Measurements from ENCODE around the gene PROZ.
A peak's percentile ranks its signal among the peaks of the same experiment; 100 is the strongest.

Gene PROZ

DNA sequence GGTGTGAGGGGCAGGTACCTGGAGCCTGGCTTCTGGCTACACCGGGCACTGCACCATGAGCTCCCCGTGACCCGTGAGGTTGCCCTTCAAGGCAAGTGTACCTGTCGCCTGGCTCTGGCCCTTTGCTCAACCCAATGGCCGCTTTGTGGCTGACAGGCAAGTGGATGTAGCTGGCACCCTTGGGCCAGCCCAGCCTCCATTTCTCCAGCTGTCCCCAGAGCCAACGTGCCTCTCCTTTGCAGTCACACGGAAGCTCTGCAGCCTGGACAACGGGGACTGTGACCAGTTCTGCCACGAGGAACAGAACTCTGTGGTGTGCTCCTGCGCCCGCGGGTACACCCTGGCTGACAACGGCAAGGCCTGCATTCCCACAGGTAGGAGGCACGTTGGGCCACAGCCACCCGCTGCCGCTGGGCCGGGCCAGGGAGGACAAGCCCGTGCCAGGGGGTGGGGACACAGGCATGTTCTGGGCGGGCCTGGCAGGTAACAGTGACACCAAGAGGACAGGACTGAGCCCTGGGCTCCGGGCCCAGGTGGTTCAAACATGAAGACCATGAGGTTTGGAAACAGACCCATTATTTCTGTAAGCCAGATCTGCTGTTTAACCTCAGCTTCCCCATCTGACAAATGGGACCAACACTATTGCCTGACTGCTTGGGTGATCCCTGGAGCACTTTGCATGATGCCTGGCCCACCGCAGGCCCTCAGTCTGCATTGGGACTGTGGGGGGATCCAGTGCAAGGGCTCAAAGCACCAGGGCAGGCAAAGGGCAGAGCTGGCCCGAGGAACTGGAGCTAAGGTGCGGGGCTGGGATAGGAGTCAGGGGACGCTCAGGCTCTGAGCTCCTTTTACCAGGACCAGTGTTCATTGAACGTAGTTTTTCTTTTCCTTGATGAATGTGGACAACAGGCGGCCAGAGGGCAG, 17.5 kb upstream of the PROZ start:
- no peak for DNase-seq (ENCODE audit: low spot score)

- DNase-seq (ENCODE audit: low spot score) = no peak
Observed at GRCh38 chr13:113141601-113141970, 16.9 kb upstream of the PROZ start.

DNA sequence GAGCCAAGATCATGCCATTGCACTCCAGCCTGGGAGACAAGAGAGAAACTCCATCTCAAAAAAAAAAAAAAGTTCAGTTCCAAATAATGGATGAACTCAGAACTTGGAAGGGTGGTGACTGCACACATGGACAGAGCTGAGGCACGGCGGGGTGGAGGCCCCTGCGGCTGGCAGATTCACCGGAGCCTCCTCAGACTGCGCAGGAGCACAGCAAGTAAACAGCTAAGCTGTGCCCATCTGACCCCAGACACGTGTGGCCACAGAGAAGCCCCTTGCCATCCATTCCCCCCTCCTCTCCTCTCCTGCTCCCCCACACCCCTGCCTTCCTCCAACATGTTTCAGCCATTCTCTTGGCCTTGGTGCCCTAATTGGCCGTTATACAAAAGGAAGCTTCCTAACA, 15.6 kb upstream of the PROZ start:
- no peak for DNase-seq (ENCODE audit: low spot score)

- DNase-seq (ENCODE audit: low spot score) = no peak
Observed at GRCh38 chr13:113143466-113144254, 14.8 kb upstream of the PROZ start.

- no peak for DNase-seq (ENCODE audit: low spot score)
Observed at GRCh38 chr13:113144255-113144629, 14.2 kb upstream of the PROZ start.

DNA sequence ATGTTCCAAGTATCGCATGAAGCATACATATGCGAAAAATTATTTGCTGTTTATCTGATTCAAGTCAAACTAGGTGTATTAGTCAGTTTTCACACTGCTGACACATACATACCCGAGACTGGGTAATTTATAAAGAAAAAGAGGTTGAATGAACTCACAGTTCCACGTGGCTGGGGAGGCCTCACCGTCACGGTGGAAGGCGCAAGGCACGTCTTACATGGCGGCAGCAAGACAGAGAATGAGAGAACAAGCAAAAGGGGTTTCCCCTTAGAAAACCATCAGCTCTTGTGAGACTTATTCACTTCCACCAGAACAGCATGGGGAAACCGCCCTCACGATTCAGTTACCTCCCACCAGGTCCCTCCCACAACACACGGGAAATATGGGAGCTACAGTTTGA, 13.0 kb upstream of the PROZ start:
- no peak for DNase-seq (ENCODE audit: low spot score)

- DNase-seq (ENCODE audit: low spot score) = no peak
Observed at GRCh38 chr13:113145911-113146598, 12.4 kb upstream of the PROZ start.

DNA sequence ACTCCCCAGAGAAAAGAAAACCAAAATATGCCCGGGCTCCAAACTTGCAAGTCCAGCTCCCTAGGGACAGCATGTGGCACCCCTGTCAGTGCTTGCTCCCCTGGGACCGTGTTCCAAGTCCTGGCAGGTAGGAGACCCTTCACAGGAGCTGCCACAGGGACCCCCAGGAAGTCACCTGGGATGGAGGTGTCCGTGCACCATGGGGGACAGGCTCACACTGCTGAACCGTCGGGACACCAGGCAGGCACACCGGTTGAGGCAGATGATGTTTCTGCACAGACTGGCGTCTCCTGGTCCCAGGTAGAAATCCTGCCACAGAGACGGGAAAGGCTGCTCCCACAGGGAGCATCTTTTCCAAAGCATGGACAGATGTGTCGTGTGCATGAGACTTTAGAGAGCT, 11.7 kb upstream of the PROZ start:
- DNase-seq (ENCODE audit: low spot score) = no peak

GRCh38 chr13:113147206-113147605, 11.2 kb upstream of the PROZ start:
- no peak for DNase-seq (ENCODE audit: low spot score)

GRCh38 chr13:113148407-113148806, 10.0 kb upstream of the PROZ start:
- DNase-seq (ENCODE audit: low spot score) = no peak

- DNase-seq (ENCODE audit: low spot score) = no peak
Observed at GRCh38 chr13:113148940-113149503, 9.4 kb upstream of the PROZ start.

DNA sequence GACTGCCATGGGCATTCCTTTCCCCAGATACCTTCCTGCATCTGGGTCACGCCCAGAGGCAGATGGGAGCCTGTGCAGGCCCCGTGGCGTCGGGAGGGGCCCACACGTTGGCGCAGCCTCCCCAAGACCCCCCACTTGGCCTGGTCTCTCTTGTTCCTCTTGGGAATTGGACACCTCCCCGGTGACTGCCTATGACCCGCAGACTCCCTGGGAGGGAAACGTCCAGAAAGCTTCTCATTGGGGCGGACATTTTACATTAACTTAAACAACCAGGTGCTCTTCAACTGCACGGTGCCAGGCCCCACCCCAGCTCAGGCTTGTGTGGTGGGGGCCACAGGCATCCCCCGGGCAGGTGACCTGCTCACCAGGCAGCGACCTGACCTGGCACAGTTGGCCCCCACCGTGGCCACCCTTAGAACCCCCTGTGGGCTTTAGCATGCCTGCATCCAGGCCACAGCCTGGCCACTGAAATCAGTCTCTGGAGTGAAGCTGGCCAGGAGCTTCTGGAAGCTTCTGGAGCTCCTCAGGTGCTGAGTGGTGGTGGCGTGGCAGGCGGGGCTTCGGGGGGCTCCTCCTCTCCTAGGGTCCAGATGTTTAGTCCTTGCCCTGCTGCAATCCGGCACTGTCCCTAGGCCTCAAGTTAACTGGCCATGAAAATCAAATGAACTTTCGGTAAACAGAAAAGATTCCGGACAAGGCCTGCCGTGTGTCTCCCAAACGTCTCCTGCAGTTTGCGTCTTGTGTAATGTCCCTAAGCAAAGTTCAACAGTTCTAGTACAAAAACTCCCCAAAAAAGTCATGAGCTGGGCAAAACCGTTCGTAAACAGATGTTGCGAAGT, 8.5 kb upstream of the PROZ start:
- no peak for DNase-seq (ENCODE audit: low spot score)

DNA sequence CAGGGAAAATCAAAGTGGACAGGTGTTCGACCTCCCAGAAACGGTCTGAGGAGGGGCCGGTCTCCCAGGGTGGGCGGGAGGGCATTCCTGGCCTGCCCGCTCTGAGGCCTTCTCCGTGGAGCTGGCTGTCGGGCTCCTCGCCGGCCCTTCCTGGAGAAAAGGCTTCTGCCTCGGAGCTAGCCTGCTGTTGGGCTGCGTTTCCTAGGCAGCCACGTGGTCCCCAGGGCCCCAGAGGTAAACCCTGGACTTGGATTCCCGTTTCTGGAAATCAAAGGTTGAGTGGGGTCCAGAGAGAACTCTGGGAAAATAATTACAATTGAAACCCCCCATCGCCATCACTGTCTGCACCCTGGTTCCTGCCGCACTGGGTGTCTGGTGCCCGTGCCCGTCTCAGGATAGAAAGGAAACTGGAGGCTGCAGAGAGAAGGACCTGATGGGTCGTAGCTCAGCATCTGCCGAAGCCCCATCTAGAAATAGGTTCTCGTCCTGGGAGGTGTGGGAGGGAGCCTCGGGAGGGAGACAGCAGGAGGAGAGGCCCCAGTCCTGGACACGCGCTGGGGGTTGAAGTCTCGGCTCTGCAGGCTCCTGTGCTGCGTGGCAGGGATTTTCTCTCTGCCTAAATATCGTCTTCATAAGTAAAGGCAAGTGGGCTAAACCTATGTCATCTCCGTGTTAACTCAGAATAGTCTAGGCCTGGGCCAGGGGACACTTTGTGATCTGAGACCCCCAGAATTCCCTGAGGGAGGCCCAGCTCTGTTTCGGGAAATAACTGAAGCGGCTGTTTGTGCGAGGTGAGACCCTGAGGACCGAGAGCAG, 7.7 kb upstream of the PROZ start:
- no peak for DNase-seq (ENCODE audit: low spot score)

DNA sequence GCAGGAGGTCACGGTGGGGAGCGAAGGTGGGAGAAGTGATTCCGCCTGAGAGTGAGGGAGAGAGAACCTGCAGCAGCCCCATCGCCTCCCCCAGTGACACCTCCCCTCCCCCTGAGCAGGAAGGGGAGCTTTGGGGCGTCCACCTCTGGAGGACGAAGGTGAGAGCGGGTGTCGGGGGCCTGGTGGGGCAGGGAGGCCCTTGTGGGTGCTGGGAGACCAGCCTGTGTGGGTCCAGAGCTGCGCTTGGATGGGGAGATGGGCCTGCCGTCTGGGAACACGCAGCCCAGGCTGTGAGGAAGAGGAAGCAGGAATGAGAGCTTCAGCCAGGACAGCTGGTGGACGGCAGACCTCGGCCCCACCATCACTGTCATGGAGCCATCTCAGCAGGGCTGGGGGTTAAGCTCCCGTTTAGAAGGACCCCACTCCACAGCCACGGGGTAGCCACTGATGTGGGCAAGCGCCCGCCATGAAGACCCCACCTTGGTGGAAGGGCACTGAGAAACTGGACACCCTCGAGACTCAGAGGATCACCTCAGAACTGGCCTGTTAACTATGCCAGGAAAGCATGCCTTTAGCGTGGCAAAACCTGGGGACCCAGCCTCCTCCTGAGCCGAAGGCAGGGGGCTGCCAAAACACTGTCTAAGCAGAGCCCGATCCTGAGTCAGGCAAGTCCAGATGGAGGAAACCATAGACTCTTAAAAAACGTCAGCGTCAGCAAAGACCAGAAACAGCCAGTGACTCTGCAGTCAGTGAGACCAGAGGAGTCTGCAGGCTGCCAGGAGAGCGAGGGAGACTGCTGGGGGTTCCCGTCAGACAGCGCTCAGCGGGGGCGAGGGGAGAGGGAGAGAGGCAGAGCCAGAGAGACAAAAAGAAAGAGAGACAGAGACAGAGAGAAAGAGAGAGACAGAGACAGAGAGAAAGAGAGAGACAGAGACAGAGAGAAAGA, 6.4 kb upstream of the PROZ start:
- DNase-seq (ENCODE audit: low spot score) = no peak

DNA sequence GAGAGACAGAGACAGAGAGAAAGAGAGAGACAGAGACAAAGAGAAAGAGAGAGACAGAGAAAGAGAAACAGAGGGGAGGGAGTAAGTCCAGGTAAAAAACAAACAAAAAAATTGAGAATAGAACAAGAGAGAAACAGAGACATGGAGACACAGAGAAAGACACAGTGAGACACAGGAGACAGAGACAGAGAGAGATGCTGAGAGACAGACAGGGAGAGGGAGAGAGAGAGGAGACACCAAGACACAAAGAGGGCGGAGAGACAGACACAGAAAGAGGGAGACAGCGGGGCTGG, 5.8 kb upstream of the PROZ start:
- no peak for DNase-seq (ENCODE audit: low spot score)

GRCh38 chr13:113152984-113153809, 5.3 kb upstream of the PROZ start:
- DNase-seq (ENCODE audit: low spot score) = no peak

- peak; percentile 69 for DNase-seq (ENCODE audit: low spot score)
Observed at GRCh38 chr13:113153810-113154748, 4.4 kb upstream of the PROZ start.

DNA sequence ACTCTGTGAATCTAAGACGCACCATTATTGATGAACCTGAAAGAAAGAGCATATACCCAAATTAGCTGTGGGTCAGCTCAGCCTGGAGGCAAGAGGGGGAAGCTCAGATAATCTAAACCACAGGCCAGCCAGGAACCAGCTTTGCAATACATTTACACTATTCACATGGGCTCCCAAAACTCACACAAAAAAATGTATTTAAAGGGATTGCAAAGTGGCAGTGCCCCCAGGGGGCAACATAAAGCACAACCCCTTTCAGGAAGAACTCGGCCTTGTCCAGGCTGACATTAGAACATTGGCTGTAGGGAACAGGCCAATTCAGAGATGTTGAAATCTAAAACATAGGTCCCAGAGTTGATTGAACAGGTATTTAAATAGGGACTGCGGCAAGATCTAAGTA, 3.2 kb upstream of the PROZ start:
- no peak for DNase-seq (ENCODE audit: low spot score)

All from CD4-positive, alpha-beta T cell treated with Interleukin-6 at 100 ng/mL for 8 hours (primary cell).